Peyer's patch (tissue), 4 donors: ENCODE results near the gene DRAXIN.

ENCODE experiments used
- CTCF ChIP-seq, 6 experiments: fragments of 450-650 bp in 4 of 6; fragments of 200-600 bp in 2 of 6; sonication (generic) in 1 of 6; IDR thresholded peaks; one replicate each; pipeline ENCODE4 v1.5.1; 2017 to 2019; ENCODE audit warnings: antibody characterized with exemption in 6 of 6, mild to moderate bottlenecking in 3 of 6, moderate library complexity in 1 of 6
- POLR2A ChIP-seq, 2 donors: fragments of 450-650 bp; IDR thresholded peaks; one replicate each; pipeline ENCODE4 v1.5.1; 2017; ENCODE audit warnings: antibody characterized with exemption in 2 of 2, mild to moderate bottlenecking in 2 of 2, moderate library complexity in 2 of 2

GRCh38 chr1:11749996-11750395, 58.5 kb downstream of the DRAXIN start:
- no peak for TF ChIP-seq CTCF (IDR thresholded peaks at IDR 0.05)
- TF ChIP-seq POLR2A (IDR thresholded peaks at IDR 0.05): no peak
